GM20000 (cell line): ENCODE results near the gene TECPR1.

ENCODE experiments used
- DNase-seq: peaks from one replicate; pipeline ENCODE4 v3.0.0; 2012; ENCODE audit warnings: low spot score
- TF ChIP-seq, protein P1 (sequence below): IDR thresholded peaks from 2 replicates; pipeline ENCODE4 v1.5.1; 2012; ENCODE audit warnings: mild to moderate bottlenecking, control low read depth; ENCODE audit errors: extremely low read depth, missing control alignments

TECPR1 gene

DNA sequence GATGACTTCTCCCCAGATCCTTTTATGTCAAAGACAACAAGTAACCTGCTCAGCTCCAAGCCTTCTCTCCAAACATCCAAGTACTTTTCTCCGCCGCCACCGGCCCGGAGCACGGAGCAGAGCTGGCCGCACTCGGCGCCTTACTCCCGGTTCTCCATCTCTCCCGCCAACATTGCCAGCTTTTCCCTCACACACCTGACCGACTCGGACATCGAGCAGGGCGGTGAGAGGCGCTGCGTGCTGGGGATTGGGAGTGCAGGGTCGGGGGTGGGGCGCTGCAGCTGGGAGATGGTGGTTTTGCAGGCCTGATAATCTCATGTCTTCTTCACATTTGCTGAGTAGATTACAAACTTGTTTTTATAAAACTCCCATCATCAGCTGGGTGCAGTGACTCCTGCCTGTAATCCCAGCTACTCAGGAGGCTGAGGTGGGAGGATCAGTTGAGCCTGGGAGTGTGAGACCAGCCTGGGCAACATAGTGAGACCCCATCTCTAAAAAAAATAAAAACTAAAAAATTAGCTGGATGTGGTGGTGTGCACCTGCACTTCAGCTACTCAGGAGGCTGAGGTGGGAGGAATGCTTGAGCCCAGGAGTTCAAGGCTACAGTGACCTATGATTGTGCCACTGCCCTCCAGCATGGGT, 47.9 kb downstream of the TECPR1 start:
- TF ChIP-seq, protein P1, sequence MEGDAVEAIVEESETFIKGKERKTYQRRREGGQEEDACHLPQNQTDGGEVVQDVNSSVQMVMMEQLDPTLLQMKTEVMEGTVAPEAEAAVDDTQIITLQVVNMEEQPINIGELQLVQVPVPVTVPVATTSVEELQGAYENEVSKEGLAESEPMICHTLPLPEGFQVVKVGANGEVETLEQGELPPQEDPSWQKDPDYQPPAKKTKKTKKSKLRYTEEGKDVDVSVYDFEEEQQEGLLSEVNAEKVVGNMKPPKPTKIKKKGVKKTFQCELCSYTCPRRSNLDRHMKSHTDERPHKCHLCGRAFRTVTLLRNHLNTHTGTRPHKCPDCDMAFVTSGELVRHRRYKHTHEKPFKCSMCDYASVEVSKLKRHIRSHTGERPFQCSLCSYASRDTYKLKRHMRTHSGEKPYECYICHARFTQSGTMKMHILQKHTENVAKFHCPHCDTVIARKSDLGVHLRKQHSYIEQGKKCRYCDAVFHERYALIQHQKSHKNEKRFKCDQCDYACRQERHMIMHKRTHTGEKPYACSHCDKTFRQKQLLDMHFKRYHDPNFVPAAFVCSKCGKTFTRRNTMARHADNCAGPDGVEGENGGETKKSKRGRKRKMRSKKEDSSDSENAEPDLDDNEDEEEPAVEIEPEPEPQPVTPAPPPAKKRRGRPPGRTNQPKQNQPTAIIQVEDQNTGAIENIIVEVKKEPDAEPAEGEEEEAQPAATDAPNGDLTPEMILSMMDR = no peak
- no peak for DNase-seq

DNA sequence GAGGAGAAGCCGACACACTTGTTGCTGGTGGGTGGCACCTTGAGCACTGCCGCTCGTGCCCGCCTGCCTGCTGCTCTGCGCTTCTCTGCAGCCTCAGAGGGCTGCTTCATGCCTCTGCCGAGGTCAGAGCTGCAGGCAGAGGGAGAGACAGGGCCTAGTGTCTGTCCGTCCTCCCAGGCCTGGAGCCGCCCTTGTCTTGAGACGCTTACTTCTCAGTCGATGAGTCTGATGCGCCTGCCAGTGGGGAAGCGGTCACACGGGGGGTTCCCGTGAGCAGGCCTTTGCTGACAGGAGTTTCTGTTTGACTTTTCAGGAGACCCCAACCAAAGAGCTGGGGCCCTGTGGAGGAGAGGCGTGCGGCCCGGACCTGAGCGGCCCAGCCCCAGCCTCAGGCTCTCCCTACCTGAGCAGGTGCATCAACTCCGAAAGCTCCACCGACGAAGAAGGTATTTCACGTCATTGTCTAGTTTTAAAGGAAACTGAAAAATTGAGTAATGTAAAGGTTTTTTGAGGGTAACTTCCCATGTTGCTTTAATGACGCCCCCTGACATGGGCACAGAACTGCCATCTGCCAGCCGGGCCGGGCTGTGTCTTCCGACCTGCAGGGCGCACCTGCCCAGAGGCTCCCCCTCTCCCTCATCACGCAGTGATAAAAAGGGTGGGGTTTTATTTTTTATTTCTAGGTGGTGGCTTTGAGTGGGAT, 48.6 kb downstream of the TECPR1 start:
- DNase-seq = peak; percentile 86
- TF ChIP-seq, protein P1 = no peak

DNA sequence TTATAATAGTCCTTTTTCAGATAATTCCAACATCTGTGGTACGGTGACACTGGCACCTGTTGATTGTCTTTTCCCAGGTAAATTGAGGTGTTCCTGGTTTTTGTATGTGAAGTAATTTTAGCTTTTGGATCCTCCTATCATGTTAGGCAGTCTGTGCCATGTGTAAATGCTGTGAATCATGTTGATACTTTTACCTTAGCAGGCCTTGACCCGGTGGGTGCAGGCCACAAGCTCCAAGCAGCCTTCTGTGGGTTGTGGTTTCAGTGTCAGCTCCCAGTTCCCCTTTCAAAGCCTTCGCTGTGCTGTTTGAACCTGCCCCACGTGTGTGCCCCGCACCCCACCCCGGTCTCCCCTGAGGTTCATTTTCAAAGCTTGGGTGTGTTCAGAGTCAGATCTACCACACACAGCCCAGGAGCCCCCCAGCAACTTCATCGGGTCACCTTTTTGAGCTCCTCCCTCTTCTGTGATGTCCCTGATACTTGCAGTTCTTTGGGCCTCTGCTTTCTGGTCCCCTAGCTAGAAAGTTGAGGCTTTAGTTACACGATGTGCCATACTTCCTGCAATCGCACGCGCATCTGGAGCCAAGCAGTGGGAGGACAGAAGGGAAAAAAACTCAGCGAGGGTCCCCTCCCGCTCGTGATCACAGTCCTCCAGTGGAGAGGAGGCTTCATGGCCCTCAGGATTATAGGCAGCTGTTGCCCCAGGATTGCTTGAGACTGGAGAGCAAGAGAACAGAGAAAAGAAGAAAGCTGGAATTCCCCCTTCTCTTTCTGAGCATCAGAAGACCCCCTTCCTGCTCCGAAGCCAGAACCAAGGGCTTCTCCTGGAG, 49.5 kb downstream of the TECPR1 start:
- DNase-seq = peak; percentile 94
- TF ChIP-seq, protein P1 = no peak

DNA sequence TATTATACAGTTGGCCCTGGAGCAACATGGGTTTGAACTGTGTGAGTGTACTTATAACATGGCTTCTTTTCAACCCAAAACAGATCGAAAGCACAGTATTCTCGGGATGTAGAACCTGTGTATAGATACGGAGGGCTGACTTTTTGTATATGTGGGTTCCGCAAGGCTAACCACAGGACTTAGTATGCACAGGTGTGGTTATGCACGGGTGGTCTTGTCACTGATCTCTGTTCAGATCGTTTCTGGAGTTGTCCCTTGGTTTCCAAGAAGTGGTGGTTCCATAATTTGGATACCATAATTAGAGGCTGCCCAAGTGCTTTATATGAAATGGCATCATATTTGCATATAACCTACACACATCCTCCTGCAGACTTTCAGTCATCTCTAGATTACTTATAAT, 51.7 kb downstream of the TECPR1 start:
- peak; percentile 46 for DNase-seq
- TF ChIP-seq, protein P1 = no peak

DNA sequence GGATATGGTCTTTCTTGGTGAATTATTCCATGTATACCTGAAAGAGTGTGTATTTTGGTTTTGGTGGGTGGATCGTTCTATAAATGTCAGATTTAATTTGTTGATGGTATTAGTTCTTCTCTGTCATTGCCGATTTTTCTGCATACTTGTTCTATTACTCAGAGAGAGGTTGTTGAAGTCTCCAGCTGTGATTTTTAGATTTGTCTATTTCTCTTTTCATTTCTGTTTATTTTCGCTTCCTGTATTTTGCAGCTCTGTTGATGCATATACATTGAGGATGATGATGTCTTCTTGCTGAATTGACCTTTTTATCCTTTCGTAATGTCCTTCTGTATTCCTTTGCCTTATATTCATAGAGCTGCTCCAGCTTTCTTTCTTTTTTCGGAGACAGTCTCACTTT, 52.9 kb downstream of the TECPR1 start:
- DNase-seq = no peak
- TF ChIP-seq, protein P1 = no peak

DNA sequence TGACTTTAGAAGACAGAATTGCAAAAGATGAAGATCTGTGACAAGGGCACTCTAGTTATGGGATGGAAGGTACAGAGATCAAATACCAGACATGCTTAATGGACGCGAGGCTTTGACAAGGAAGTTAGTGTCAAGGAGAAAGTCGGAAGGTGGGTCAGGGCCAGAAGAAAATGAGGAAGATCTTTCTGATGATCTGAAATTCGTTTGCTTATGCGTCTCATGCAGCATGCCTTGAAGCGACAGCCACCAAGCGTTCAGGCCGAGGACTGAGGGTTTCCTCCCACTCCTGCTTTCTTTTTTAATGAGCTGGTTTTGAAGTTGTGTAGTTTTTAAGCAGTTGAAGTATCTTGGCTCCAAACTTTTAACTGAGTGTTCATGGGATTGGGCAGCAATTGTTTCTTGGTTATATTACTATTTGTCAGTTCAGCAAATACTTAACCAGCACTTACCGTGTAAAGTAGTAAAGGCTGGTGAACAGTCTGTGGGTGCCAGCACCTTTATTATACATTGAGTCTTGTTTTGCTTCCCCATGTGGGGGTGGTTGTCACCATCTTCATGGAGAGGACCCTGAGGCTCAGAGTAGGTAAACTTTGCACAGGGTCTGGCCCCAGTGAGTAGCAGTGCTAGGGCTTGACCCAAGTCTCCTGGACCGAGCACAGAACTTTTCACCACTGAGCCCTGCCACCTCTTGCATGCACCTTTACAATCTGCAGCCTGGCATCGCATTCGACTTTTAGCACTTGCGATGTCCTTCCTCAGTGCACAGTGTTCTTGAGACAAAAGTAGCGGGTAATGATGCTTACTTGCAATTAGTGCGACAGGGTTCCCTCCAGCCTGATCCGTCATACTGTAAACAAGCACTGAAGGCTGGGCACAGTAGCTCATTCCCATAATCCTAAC, 55.1 kb downstream of the TECPR1 start:
- DNase-seq = no peak
- TF ChIP-seq, protein P1 = no peak
